Testis (tissue), 3 donors: ENCODE data around the gene ODAD2. TPM values are rescaled to one million over a fixed set of nuclear protein-coding genes. Genes with fewer than 3 reads are reported as not detected.
"Not testable (repeated sequence)": the region's sequence is repeated elsewhere in the genome, so short reads cannot be mapped to it uniquely, and the experiment has no call there.

ENCODE experiments used
- DNase-seq: peaks from one replicate; pipeline ENCODE4 v3.0.0-alpha.2; 2019
- H3K27ac ChIP-seq, 2 donors: fragments of 200-600 bp; sonication (generic); one replicate each; pipeline ENCODE4 v1.5.1; 2019
- H3K27me3 ChIP-seq: fragments of 200-600 bp; sonication (generic); one replicate; pipeline ENCODE4 v1.5.1; 2019
- H3K36me3 ChIP-seq: fragments of 200-600 bp; sonication (generic); one replicate; pipeline ENCODE4 v1.5.1; 2017; ENCODE audit warnings: low read depth; ENCODE audit errors: missing control alignments
- H3K4me1 ChIP-seq: fragments of 200-600 bp; sonication (generic); one replicate; pipeline ENCODE4 v1.5.1; 2019
- H3K4me3 ChIP-seq, 2 donors: fragments of 200-600 bp; sonication (generic); one replicate each; pipeline ENCODE4 v1.5.1; 2017 to 2019
- H3K9me3 ChIP-seq: fragments of 200-600 bp; sonication (generic); one replicate; pipeline ENCODE4 v1.5.1; 2017
- CTCF ChIP-seq, 3 experiments: fragments of 450-650 bp in 2 of 3; fragments of 200-600 bp in 1 of 3; sonication (generic) in 1 of 3; IDR thresholded peaks; one replicate each; pipeline ENCODE4 v1.5.1; 2016 to 2019; ENCODE audit warnings: antibody characterized with exemption in 3 of 3, mild to moderate bottlenecking in 2 of 3, moderate library complexity in 1 of 3
- POLR2A ChIP-seq: fragments of 450-650 bp; IDR thresholded peaks from one replicate; pipeline ENCODE4 v1.6.1; 2017; ENCODE audit warnings: antibody characterized with exemption, mild to moderate bottlenecking, moderate library complexity
- WGBS, 2 donors: methylation state at CpG; one replicate each; pipeline ENCODE4 v1.1.5; 2018; 5-methylcytosine and 5-hydroxymethylcytosine counted together
- intact Hi-C: fragments of 100-400 bp; cut with DNase I; formaldehyde crosslinking; loops from one replicate; pipeline ENCODE4 v1.15.1; 2023; ENCODE audit warnings: low total_unique reads
- polyA plus RNA-seq: library from polyadenylated mRNA; stranded (reverse); fragments of 350-450 nt; fragmentation: Illumina TruSeq; extraction: RNeasy Lipid Tissue Mini Kit (QIAGEN cat#74804); gene quantifications from one replicate; pipeline ENCODE4 v1.2.3, GENCODE V29; 2014; ENCODE audit warnings: low read depth, low replicate concordance; ENCODE audit not compliant: insufficient read depth
- total RNA-seq, 2 donors: library from RNA; depleted of rRNA; stranded (reverse); fragments of >200 nt; gene quantifications; one replicate each; pipeline ENCODE4 v1.2.3, GENCODE V29; 2016

Gene ODAD2
- total and polyA plus RNA-seq, 3 donors from 2014 or later: 28.5 to 75.7 (median 38.7) TPM

DNA sequence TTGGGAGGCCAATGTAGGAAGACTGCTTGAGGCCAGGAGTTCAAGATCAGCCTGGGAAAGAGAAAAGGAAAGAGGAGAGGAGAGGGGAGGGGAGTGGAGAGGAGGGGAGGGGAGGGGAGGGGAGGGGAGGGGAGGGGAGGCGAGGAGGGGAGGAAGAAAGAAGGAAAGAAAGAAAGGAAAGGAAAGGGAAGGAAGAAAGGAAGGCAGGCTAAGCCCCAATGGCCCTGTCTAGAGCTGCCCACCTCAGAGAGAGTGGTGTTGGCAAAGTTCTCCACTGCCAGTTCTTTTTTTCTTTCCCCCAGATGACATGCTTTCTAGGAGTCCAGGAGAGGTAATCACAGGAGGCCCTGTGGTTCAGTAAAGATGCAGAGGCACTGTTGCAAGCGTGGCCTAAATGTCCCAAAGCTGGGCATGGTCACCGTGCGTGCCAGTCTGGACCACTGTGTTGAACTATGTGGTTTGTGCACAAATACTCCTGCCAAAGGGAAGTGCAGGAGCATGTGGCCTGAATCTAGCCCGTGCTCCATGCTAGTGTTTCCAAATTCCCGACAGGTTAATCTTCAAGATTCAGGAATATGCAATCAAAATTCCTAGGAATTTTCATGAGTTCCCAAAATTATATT lies 39.7 kb downstream of the ODAD2 start:
- WGBS, 2 donors: 94 to 99% methylated on average over 5 of the region's 6 CpGs
- no peak for DNase-seq
- H3K27ac ChIP-seq: no peak overlapping the region
- H3K36me3 ChIP-seq: no peaks in the 10 kb centered on the region
- H3K4me3 ChIP-seq: no peak overlapping the region
- H3K4me1 ChIP-seq: no peaks in the 10 kb centered on the region
- no peaks in the 10 kb centered on the region for H3K9me3 ChIP-seq
- TF ChIP-seq CTCF (IDR thresholded peaks at IDR 0.05) (no peak), POLR2A (no peak)
- no peaks in the 10 kb centered on the region for H3K27me3 ChIP-seq
- intact Hi-C loops: no loop called here

GRCh38 chr10:27958383-27958782 lies 40.5 kb downstream of the ODAD2 start:
- intact Hi-C loops, H3K36me3 ChIP-seq: not testable (repeated sequence)

DNA sequence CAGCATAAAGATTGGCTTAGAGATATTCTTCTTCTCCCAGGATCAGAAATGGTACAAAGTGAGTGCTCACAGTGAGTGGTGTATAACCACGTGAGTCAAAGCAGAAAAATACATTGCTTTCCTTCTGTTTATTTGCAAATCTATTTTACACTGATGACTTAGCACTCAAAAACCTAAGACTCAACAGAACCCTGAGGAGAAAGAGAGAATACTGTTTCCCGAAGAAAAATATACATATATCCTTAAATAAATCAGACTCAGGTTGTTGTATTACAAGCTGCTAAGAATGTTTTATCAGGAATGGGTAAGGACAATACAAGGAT lies 48.7 kb downstream of the ODAD2 start:
- WGBS, 2 donors: 83 to 89% methylated on average over 2 of the region's 2 CpGs
- no peak overlapping the region for H3K27ac ChIP-seq
- DNase-seq: no peak
- no peaks in the 10 kb centered on the region for H3K4me1 ChIP-seq
- TF ChIP-seq POLR2A (no peak), CTCF (IDR thresholded peaks at IDR 0.05) (no peak)
- H3K27me3 ChIP-seq: no peaks in the 10 kb centered on the region
- no peaks in the 10 kb centered on the region for H3K36me3 ChIP-seq
- H3K9me3 ChIP-seq: no peaks in the 10 kb centered on the region
- H3K4me3 ChIP-seq: no peak overlapping the region
- intact Hi-C loops: no loop called here

More at GRCh38 chr10:27958383-27958782, 40.5 kb downstream of the ODAD2 start:
- 22% methylated on average over 3 of the region's 3 CpGs for WGBS, 2 donors
- not testable (repeated sequence) for H3K9me3 ChIP-seq, H3K27ac ChIP-seq, H3K4me1 ChIP-seq, DNase-seq, H3K4me3 ChIP-seq, H3K27me3 ChIP-seq

- H3K36me3 ChIP-seq: no peaks in the 10 kb centered on the region
- no peaks in the 10 kb centered on the region for H3K27me3 ChIP-seq
- 75 to 80% methylated on average over 9 of the region's 9 CpGs for WGBS, 2 donors
- no peak overlapping the region for H3K4me3 ChIP-seq
- TF ChIP-seq POLR2A (no peak), CTCF (IDR thresholded peaks at IDR 0.05) (no peak)
- H3K4me1 ChIP-seq: no peaks in the 10 kb centered on the region
- no peaks in the 10 kb centered on the region for H3K9me3 ChIP-seq
- no peak overlapping the region for H3K27ac ChIP-seq
- intact Hi-C loops: no loop called here
- DNase-seq: no peak
These were observed 49.2 kb downstream of the ODAD2 start for GRCh38 chr10:27949528-27950241.

DNA sequence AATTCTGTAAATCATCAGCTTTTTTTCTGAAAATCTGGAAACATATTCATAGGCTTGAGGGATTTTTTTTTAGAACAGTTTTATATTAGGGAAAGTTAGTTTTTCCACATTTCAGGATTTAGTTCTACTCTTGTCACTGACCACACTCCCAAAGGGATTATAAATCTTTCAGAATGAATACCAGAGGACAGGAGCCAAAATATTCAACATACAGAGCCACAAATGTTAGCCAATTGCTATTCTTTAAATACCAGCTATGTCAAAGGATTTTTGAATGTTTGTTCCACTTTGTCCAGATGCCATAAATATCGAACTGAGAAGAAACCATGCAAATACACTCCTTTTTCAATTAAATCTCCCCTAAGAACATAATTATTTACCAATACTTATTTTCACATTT lies 50.7 kb downstream of the ODAD2 start:
- H3K4me3 ChIP-seq: no peak overlapping the region
- H3K9me3 ChIP-seq: no peaks in the 10 kb centered on the region
- no peaks in the 10 kb centered on the region for H3K4me1 ChIP-seq
- no peak for DNase-seq
- no peak overlapping the region for H3K27ac ChIP-seq
- H3K36me3 ChIP-seq: no peaks in the 10 kb centered on the region
- intact Hi-C loops: no loop called here
- H3K27me3 ChIP-seq: no peaks in the 10 kb centered on the region
- TF ChIP-seq POLR2A (no peak), CTCF (IDR thresholded peaks at IDR 0.05) (no peak)
- 43 to 54% methylated on average over 1 of the region's 1 CpG for WGBS, 2 donors
